Gastrocnemius medialis (tissue), 4 donors: Measurements from ENCODE around the gene PTCRA. TPM values are rescaled to one million over a fixed set of nuclear protein-coding genes. Genes with fewer than 3 reads are reported as not detected.
"Not testable (repeated sequence)": the region's sequence is repeated elsewhere in the genome, so short reads cannot be mapped to it uniquely, and the experiment has no call there.

ENCODE experiments used
- ATAC-seq, 2 donors: fragments of 150-250 bp; one replicate each; pipeline ENCODE4 v1.9.1; 2016
- DNase-seq, 2 donors: peaks; one replicate each; pipeline ENCODE4 v3.0.0-alpha.2; 2019
- H3K27ac ChIP-seq, 4 donors: fragments of 200-600 bp; sonication (generic); 1 replicate in 1 of 4; 2 replicates in 3 of 4; pipeline ENCODE4 v1.5.1; 2016 to 2018; ENCODE audit warnings: mild to moderate bottlenecking in 2 of 4, moderate library complexity in 1 of 4
- H3K27me3 ChIP-seq, 3 donors: fragments of 200-600 bp; sonication (generic) in 2 of 3; 1 replicate in 1 of 3; 2 replicates in 2 of 3; pipeline versions ENCODE4 v1.5.1 to v1.6.0; 2016 to 2019; ENCODE audit warnings: mild to moderate bottlenecking in 1 of 3, moderate library complexity in 1 of 3
- H3K36me3 ChIP-seq, 2 donors: fragments of 200-600 bp; sonication (generic) in 1 of 2; one replicate each; pipeline ENCODE4 v1.5.1; 2017 to 2018
- H3K4me1 ChIP-seq, 2 donors: fragments of 200-600 bp; sonication (generic) in 1 of 2; one replicate each; pipeline ENCODE4 v1.5.1; 2016 to 2017; ENCODE audit warnings: mild to moderate bottlenecking in 2 of 2
- H3K4me3 ChIP-seq, 4 donors: fragments of 200-600 bp; sonication (generic) in 3 of 4; 1 replicate in 1 of 4; 2 replicates in 3 of 4; pipeline ENCODE4 v1.5.1; 2016 to 2019; ENCODE audit warnings: mild to moderate bottlenecking in 2 of 4
- H3K9me3 ChIP-seq, 3 donors: fragments of 200-600 bp; sonication (generic) in 2 of 3; 1 replicate in 1 of 3; 2 replicates in 2 of 3; pipeline ENCODE4 v1.5.1; 2016 to 2019
- CTCF ChIP-seq, 5 experiments: fragments of 450-650 bp in 3 of 5; fragments of 200-600 bp in 2 of 5; sonication (generic) in 2 of 5; IDR thresholded peaks in 4 of 5; conservative IDR thresholded peaks in 1 of 5; 1 replicate in 4 of 5; 2 replicates in 1 of 5; pipeline ENCODE4 v1.5.1; 2016 to 2019; ENCODE audit warnings: antibody characterized with exemption in 5 of 5, mild to moderate bottlenecking in 3 of 5, moderate library complexity in 3 of 5
- POLR2A ChIP-seq, 2 donors: fragments of 450-650 bp; IDR thresholded peaks; one replicate each; pipeline ENCODE4 v1.6.1; 2017; ENCODE audit warnings: antibody characterized with exemption in 2 of 2, mild to moderate bottlenecking in 2 of 2, moderate library complexity in 2 of 2
- in situ Hi-C, 4 donors: fragments of 200-750 bp; cut with MboI; loops; one replicate each; pipeline versions ENCODE4 v1.15.0 to v1.8.0; 2017; ENCODE audit warnings: low sequenced_read_pairs in 4 of 4
- intact Hi-C: fragments of 100-400 bp; cut with DNase I; formaldehyde crosslinking; loops from one replicate; pipeline ENCODE4 v1.15.1; 2023; ENCODE audit warnings: low total_unique reads
- total RNA-seq, 4 donors: library from RNA; depleted of rRNA; stranded (reverse); fragments of >200 nt; gene quantifications; one replicate each; pipeline versions ENCODE4 v1.1.0 to v1.2.3, GENCODE V29; 2016

The PTCRA gene
- total RNA-seq, 4 donors from 2014 or later: not detected

- in situ Hi-C loops (no loop called here), intact Hi-C loops (no loop called here)
- TF ChIP-seq CTCF (IDR thresholded peaks at IDR 0.05 in 4 of 5, conservative IDR thresholded peaks at IDR 0.05 in 1 of 5) (no peak), POLR2A (IDR thresholded peaks at IDR 0.05) (no peak)
- no peak overlapping the region for H3K4me3 ChIP-seq
- DNase-seq: no peak
- no peaks in the 10 kb centered on the region for H3K27me3 ChIP-seq
- no peak overlapping the region for H3K27ac ChIP-seq
- ATAC-seq: no peak
- peaks cover 0 to 5% of the 10 kb centered on the region in 2 donors for H3K36me3 ChIP-seq
- no peaks in the 10 kb centered on the region for H3K4me1 ChIP-seq
- no peaks in the 10 kb centered on the region for H3K9me3 ChIP-seq
Measured at GRCh38 chr6:42942444-42942843, 26.6 kb downstream of the PTCRA start.

- TF ChIP-seq POLR2A (IDR thresholded peaks at IDR 0.05) (no peak), CTCF (IDR thresholded peaks at IDR 0.05 in 4 of 5, conservative IDR thresholded peaks at IDR 0.05 in 1 of 5) (no peak)
- Histone ChIP-seq H3K4me1 (no peaks in the 10 kb centered on the region), H3K4me3 (no peak overlapping the region), H3K36me3 (no peaks in the 10 kb centered on the region), H3K9me3 (no peaks in the 10 kb centered on the region), H3K27ac (no peak overlapping the region), H3K27me3 (no peaks in the 10 kb centered on the region)
- intact Hi-C loops: no loop called here
- in situ Hi-C loops: no loop called here
- no peak for ATAC-seq
- DNase-seq: no peak
Measured at GRCh38 chr6:42947950-42948349, 32.1 kb downstream of the PTCRA start.

- ATAC-seq (no peak), DNase-seq (no peak)
- Histone ChIP-seq H3K27me3 (no peaks in the 10 kb centered on the region), H3K9me3 (no peaks in the 10 kb centered on the region), H3K4me1 (no peaks in the 10 kb centered on the region), H3K36me3 (no peaks in the 10 kb centered on the region), H3K4me3 (no peak overlapping the region), H3K27ac (no peak overlapping the region)
- in situ Hi-C loops: no loop called here
- intact Hi-C loops: no loop called here
- TF ChIP-seq POLR2A (IDR thresholded peaks at IDR 0.05): no peak
- TF ChIP-seq CTCF (IDR thresholded peaks at IDR 0.05 in 4 of 5, conservative IDR thresholded peaks at IDR 0.05 in 1 of 5): no peak
Measured at GRCh38 chr6:42952389-42952788, 36.5 kb downstream of the PTCRA start.

GRCh38 chr6:42954405-42954804, 38.6 kb downstream of the PTCRA start:
- H3K36me3 ChIP-seq, ATAC-seq, H3K27ac ChIP-seq, H3K4me3 ChIP-seq, DNase-seq, H3K4me1 ChIP-seq, intact Hi-C loops, in situ Hi-C loops, H3K9me3 ChIP-seq, H3K27me3 ChIP-seq: not testable (repeated sequence)

GRCh38 chr6:42958125-42958524, 42.3 kb downstream of the PTCRA start:
- no peaks in the 10 kb centered on the region for H3K27me3 ChIP-seq
- no peaks in the 10 kb centered on the region for H3K9me3 ChIP-seq
- no peak for DNase-seq
- intact Hi-C loops (no loop called here), in situ Hi-C loops (no loop called here)
- ATAC-seq: no peak
- H3K27ac ChIP-seq: no peak overlapping the region
- TF ChIP-seq CTCF (IDR thresholded peaks at IDR 0.05 in 4 of 5, conservative IDR thresholded peaks at IDR 0.05 in 1 of 5): peak in 1 of 5 experiments; percentile 7
- TF ChIP-seq POLR2A (IDR thresholded peaks at IDR 0.05): no peak
- H3K4me1 ChIP-seq: peaks cover 7 to 11% of the 10 kb centered on the region in 2 donors
- no peaks in the 10 kb centered on the region for H3K36me3 ChIP-seq
- no peak overlapping the region for H3K4me3 ChIP-seq
